Upper lobe of right lung (tissue), 1 donor: ENCODE data around the gene GALM. TPM values are rescaled to one million over a fixed set of nuclear protein-coding genes. Genes with fewer than 3 reads are reported as not detected.
"Not testable (repeated sequence)": the region's sequence is repeated elsewhere in the genome, so short reads cannot be mapped to it uniquely, and the experiment has no call there.

Experiments used
- ATAC-seq: fragments of 200-7000 bp; cut with Tn5 transposase; one replicate; pipeline ENCODE4 v1.9.1; 2020; ENCODE audit warnings: mild to moderate bottlenecking, moderate library complexity
- DNase-seq: peaks from one replicate; pipeline ENCODE4 v3.0.0-alpha.2; 2020
- H3K27ac ChIP-seq: fragments of 200-600 bp; one replicate; pipeline ENCODE4 v1.8.0; 2022
- H3K27me3 ChIP-seq: fragments of 200-600 bp; one replicate; pipeline ENCODE4 v1.8.0; 2022; ENCODE audit warnings: mild to moderate bottlenecking
- H3K36me3 ChIP-seq: fragments of 200-600 bp; one replicate; pipeline ENCODE4 v1.8.0; 2022
- H3K4me1 ChIP-seq: fragments of 200-600 bp; one replicate; pipeline ENCODE4 v1.8.0; 2022
- H3K4me3 ChIP-seq: fragments of 200-600 bp; one replicate; pipeline ENCODE4 v1.8.0; 2022; ENCODE audit warnings: mild to moderate bottlenecking
- H3K9me3 ChIP-seq: fragments of 200-600 bp; one replicate; pipeline ENCODE4 v1.8.0; 2022
- CTCF ChIP-seq: fragments of 200-600 bp; IDR thresholded peaks from one replicate; pipeline ENCODE4 v1.8.0; 2022; ENCODE audit warnings: antibody characterized with exemption
- intact Hi-C: fragments of 100-400 bp; cut with DNase I; formaldehyde crosslinking; loops from one replicate; pipeline ENCODE4 v1.11.0; 2022
- total RNA-seq: library from RNA; stranded (reverse); fragmentation: NEBNext Ultra II Directional; extraction: Animal tissue kit (Norgen Biotek cat#: 25700); gene quantifications from one replicate; pipeline ENCODE4 v1.2.1, GENCODE V29; 2021
- donor health status: DM: no; HTN: yes; CAD: no; lungs with severe emphysema.

Gene GALM
- total RNA-seq, 1 donor from 2014 or later = 14.7 TPM

DNA sequence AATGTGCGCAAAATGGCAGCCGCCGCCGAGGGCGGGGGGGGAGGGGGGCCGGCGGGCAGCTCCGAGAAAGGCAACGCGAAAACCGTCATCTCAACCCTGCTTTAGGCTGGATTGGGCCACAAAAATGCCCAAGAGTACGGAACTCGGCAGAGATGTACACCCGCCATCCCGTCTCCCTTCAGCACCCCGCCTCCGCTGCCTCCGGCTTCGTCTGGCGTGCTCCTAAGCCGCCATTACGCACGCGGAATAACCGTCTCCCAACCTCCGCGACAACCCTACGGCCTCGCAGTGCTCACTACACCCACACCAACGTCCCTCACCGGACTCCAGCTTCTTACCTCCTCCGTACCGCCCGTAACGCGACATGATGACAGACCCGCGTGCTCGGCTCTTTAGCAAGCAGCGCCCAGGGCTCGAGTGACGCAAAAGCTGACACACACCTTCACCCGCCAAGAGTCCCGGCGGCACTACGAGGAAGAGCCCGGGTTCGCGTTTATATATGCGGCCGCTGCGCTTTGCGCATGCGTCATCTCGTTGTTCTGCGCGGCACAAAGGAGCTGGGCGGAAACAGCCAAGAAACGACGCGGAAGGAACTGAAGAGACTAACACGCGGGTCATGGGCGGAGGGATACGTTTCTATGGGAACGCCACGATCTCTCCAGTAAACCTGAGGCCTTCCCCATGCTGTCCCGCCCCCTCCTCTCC, 85.1 kb downstream of the GALM start, which contains the start of gene SRSF7:
Gene SRSF7, minus strand, starts transcription at position 471 of the 705 bp plus-strand sequence. Its CDS starts 105 bp downstream, at position 366.
- peak; percentile 97 for DNase-seq
- H3K9me3 ChIP-seq = no peaks in the 10 kb centered on the region
- TF ChIP-seq CTCF = no peak
- peaks cover 37% of the 10 kb centered on the region for H3K36me3 ChIP-seq
- peaks cover 36% of the 10 kb centered on the region for H3K4me1 ChIP-seq
- H3K27ac ChIP-seq = peak within 1 kb of the TSS; percentile 98
- H3K27me3 ChIP-seq = no peaks in the 10 kb centered on the region
- intact Hi-C loops = no loop called here
- ATAC-seq = peak; percentile 95
- H3K4me3 ChIP-seq = peak within 1 kb of the TSS; percentile 82

DNA sequence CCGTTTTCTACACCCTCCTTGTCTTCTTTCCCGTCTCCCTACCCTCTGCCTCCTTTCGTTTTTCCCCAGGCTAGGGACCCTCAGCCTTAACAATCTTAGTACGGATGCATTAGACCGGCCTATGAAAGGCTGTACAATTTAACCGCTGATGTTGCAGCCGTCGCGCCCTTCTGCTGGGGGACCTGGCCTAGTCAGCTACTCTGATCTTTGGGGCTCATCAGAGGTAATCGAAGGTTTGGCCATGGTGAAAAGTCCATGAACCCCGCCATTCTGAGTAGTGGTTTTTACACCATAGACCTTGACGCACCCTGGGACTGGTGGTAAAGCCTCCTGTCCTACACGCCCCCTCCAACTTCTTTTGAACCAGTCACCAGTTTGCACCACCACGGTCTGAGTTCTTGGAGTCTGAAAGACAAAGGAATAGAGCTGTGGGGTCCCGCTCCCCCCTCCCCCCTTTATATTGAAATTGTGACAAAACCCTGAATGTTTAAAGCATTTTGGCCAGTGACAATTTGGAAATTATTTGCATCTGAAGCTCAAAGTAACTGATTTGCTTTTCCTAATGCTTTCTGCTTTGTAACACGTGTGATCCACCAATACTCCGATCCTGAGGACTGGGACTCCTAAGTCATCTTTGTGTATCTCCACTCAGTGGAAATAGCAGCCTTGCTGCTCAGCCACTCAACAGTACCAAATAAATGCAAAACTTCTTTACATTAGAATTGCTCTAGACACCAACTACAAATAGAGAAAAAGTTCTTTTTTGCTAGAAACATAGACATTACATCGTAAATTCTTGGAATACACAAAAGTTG, 85.9 kb downstream of the GALM start:
- no peaks in the 10 kb centered on the region for H3K9me3 ChIP-seq
- H3K36me3 ChIP-seq = peaks cover 30% of the 10 kb centered on the region
- peak overlapping the region; percentile 98 for H3K27ac ChIP-seq
- no peak for TF ChIP-seq CTCF
- intact Hi-C loops = no loop called here
- no peaks in the 10 kb centered on the region for H3K27me3 ChIP-seq
- H3K4me1 ChIP-seq = peaks cover 30% of the 10 kb centered on the region
- ATAC-seq (no peak), DNase-seq (no peak)
- peak overlapping the region; percentile 82 for H3K4me3 ChIP-seq

DNA sequence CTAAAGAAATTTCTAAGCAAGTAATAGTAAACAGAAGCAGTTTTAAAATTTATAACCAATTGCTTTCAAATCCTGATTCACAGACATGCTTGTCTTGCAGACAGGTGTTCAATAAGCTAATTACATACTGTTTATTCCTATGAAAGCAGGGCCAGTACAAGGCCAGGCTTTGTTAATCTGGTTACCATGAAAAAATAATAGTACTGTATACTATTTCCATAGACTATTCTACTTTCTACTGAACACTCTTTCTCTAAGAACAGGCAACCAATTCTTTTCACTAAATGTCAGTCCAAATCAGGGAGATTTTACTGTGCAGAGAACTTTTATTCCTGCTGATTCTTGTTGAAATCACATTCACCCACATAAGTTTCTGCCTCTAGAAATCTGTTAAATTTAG, 88.1 kb downstream of the GALM start:
- H3K4me3 ChIP-seq = no peak overlapping the region

GRCh38 chr2:38754506-38754905, 88.6 kb downstream of the GALM start:
- ATAC-seq (no peak), DNase-seq (no peak)
- peak overlapping the region; percentile 38 for H3K27ac ChIP-seq
- intact Hi-C loops = no loop called here
- H3K4me1 ChIP-seq = peaks cover 4% of the 10 kb centered on the region
- peak overlapping the region; percentile 27 for H3K4me3 ChIP-seq
- peaks cover 3% of the 10 kb centered on the region for H3K36me3 ChIP-seq
- no peaks in the 10 kb centered on the region for H3K27me3 ChIP-seq
- no peak for TF ChIP-seq CTCF
- H3K9me3 ChIP-seq = no peaks in the 10 kb centered on the region

More for the DNA sequence above, 88.1 kb downstream of the GALM start:
- Histone ChIP-seq H3K27ac (peak overlapping the region; percentile 38), H3K36me3 (peaks cover 7% of the 10 kb centered on the region), H3K9me3 (no peaks in the 10 kb centered on the region), H3K27me3 (no peaks in the 10 kb centered on the region), H3K4me1 (peaks cover 8% of the 10 kb centered on the region)
- ATAC-seq (no peak), DNase-seq (no peak)
- intact Hi-C loops = no loop called here
- TF ChIP-seq CTCF = no peak

GRCh38 chr2:38755891-38756290, 90.0 kb downstream of the GALM start:
- H3K27ac ChIP-seq, H3K27me3 ChIP-seq, H3K4me3 ChIP-seq, intact Hi-C loops, H3K36me3 ChIP-seq, DNase-seq, H3K9me3 ChIP-seq, ATAC-seq, H3K4me1 ChIP-seq: not testable (repeated sequence)

DNA sequence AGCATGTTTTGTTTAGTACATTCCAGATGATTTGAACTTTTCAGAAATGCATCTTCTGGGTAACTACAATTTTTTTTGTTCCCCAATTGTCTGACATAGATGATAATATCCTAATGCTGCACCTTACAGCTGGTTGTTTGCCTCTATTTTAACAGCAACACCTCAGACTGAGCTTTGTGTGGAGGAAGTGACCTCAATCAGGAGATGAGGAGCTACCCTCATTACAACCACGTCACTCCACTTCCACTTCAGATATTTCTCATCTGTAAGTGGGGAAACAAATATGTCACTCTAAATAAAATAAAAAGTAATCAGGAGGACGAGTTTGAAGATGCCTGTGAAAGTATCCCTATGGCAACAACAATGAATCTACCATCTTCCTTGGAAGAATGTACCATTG, 97.3 kb downstream of the GALM start:
- ATAC-seq (no peak), DNase-seq (no peak)
- Histone ChIP-seq H3K27me3 (no peaks in the 10 kb centered on the region), H3K27ac (no peak overlapping the region), H3K36me3 (no peaks in the 10 kb centered on the region), H3K4me1 (no peaks in the 10 kb centered on the region), H3K4me3 (no peak overlapping the region), H3K9me3 (no peaks in the 10 kb centered on the region)
- no peak for TF ChIP-seq CTCF
- intact Hi-C loops = no loop called here
